H1 (cell line): ENCODE data around the gene TNS4. TPM values are rescaled to one million over a fixed set of nuclear protein-coding genes. Genes with fewer than 3 reads are reported as not detected.

ENCODE experiments used
- CTCF ChIA-PET: fragments of 300-600 bp; sonication (Branson Sonifier 250); formaldehyde crosslinking; loops from one replicate; lab custom pipeline; 2021; ENCODE audit not compliant: partially characterized antibody; lab: Charles Lee
- POLR2A ChIA-PET: fragments of 300-600 bp; sonication (Branson Sonifier 250); formaldehyde crosslinking; loops from one replicate; lab custom pipeline; 2021; ENCODE audit warnings: inconsistent platforms; ENCODE audit not compliant: partially characterized antibody; lab: Charles Lee
- DNase-seq, 2 experiments: peaks; one replicate each; pipeline versions ENCODE4 v3.0.0 to v3.0.0-alpha.2; 2010 to 2022; ENCODE audit warnings: low spot score in 2 of 2, low read depth in 1 of 2, mixed read lengths in 1 of 2
- FAIRE-seq: peaks from 2 replicates; lab custom pipeline; 2011; peaks lifted over from hg19 to GRCh38; lab: Jason Lieb, UNC
- H2AFZ ChIP-seq: 2 replicates; pipeline ENCODE4 v1.8.1; 2012; ENCODE audit warnings: low read length, inconsistent platforms
- H2AK5ac ChIP-seq: 2 replicates; pipeline ENCODE4 v1.6.1; 2013; ENCODE audit warnings: low read depth, low read length
- H2BK120ac ChIP-seq: replicated peaks from 2 replicates; pipeline ENCODE3; 2013; ENCODE audit warnings: low read depth, low read length, inconsistent platforms
- H2BK12ac ChIP-seq: 2 replicates; pipeline ENCODE4 v1.6.1; 2013; ENCODE audit warnings: low read depth, low read length
- H2BK15ac ChIP-seq: 2 replicates; pipeline ENCODE4 v1.6.1; 2013; ENCODE audit warnings: low read length
- H2BK20ac ChIP-seq: 2 replicates; pipeline ENCODE4 v1.6.1; 2013; ENCODE audit warnings: low read length
- H2BK5ac ChIP-seq: 2 replicates; pipeline ENCODE4 v1.6.1; 2013; ENCODE audit warnings: low read depth, low read length
- H3K14ac ChIP-seq: 2 replicates; pipeline ENCODE4 v1.6.1; 2013; ENCODE audit warnings: inconsistent platforms; ENCODE audit not compliant: insufficient read length
- H3K18ac ChIP-seq: 2 replicates; pipeline ENCODE4 v1.6.1; 2013; ENCODE audit warnings: low read length; ENCODE audit errors: extremely low read depth
- H3K23ac ChIP-seq: 2 replicates; pipeline ENCODE4 v1.6.1; 2013; ENCODE audit warnings: inconsistent platforms; ENCODE audit not compliant: insufficient read length
- H3K23me2 ChIP-seq: 2 replicates; pipeline ENCODE4 v1.6.1; 2013; ENCODE audit warnings: low read depth, low read length
- H3K27ac ChIP-seq: 2 replicates; pipeline ENCODE4 v1.6.1; 2011; ENCODE audit warnings: low read depth, low read length, inconsistent platforms
- H3K27me3 ChIP-seq, 4 experiments: replicated peaks in 1 of 4; 1 replicate in 1 of 4; 2 replicates in 3 of 4; pipeline versions ENCODE4 v1.6.1 to v1.8.1; 2011 to 2013; ENCODE audit warnings: low read length in 3 of 4, mild to moderate bottlenecking in 3 of 4, inconsistent platforms in 2 of 4, mixed read lengths in 2 of 4, moderate library complexity in 1 of 4; ENCODE audit not compliant: control insufficient read depth in 3 of 4, insufficient read depth in 3 of 4; ENCODE audit errors: extremely low read depth in 1 of 4
- H3K36me3 ChIP-seq, 4 experiments: 2 replicates each; pipeline versions ENCODE4 v1.6.1 to v1.8.1; 2011 to 2013; ENCODE audit warnings: mild to moderate bottlenecking in 4 of 4, low read length in 3 of 4, moderate library complexity in 2 of 4, control low read depth in 1 of 4, inconsistent platforms in 1 of 4; ENCODE audit not compliant: insufficient read depth in 4 of 4, control insufficient read depth in 2 of 4
- H3K4ac ChIP-seq: replicated peaks from 2 replicates; pipeline ENCODE3; 2013; ENCODE audit warnings: low read length, low read depth, mixed read lengths, inconsistent platforms; ENCODE audit not compliant: insufficient read length
- H3K4me1 ChIP-seq, 4 experiments: replicated peaks in 1 of 4; 1 replicate in 1 of 4; 2 replicates in 3 of 4; pipeline versions ENCODE4 v1.6.1 to v1.8.1; 2011 to 2013; ENCODE audit warnings: low read length in 3 of 4, inconsistent platforms in 2 of 4, mixed read lengths in 1 of 4; ENCODE audit not compliant: insufficient read depth in 4 of 4, control insufficient read depth in 3 of 4
- H3K4me2 ChIP-seq, 2 experiments: 2 replicates each; pipeline versions ENCODE4 v1.6.1 to v1.8.1; 2011 to 2013; ENCODE audit warnings: low read depth in 2 of 2, low read length in 2 of 2, control low read depth in 1 of 2, inconsistent platforms in 1 of 2, mild to moderate bottlenecking in 1 of 2; ENCODE audit not compliant: insufficient read depth in 1 of 2
- H3K4me3 ChIP-seq, 4 experiments: fragments of 200-600, 300-600 bp in 1 of 4; sonication (generic), shearing (Covaris generic), sonication (Bioruptor Twin) in 1 of 4; 2 replicates each; pipeline versions ENCODE4 v1.5.1 to v1.8.1; 2011 to 2016; ENCODE audit warnings: low read length in 4 of 4, low read depth in 3 of 4, control low read depth in 2 of 4, inconsistent platforms in 2 of 4, mild to moderate bottlenecking in 2 of 4, mixed read lengths in 1 of 4, moderate library complexity in 1 of 4; ENCODE audit not compliant: insufficient read depth in 2 of 4; ENCODE audit errors: extremely low read depth in 1 of 4
- H3K56ac ChIP-seq: replicated peaks from 2 replicates; pipeline ENCODE3; 2013; ENCODE audit warnings: low read depth, mild to moderate bottlenecking, mixed read lengths, low read length, inconsistent platforms; ENCODE audit not compliant: insufficient read length
- H3K79me1 ChIP-seq: 2 replicates; pipeline ENCODE4 v1.6.1; 2013; ENCODE audit warnings: low read depth, low read length, control low read depth
- H3K79me2 ChIP-seq, 2 experiments: 2 replicates each; pipeline versions ENCODE4 v1.6.1 to v1.8.1; 2012 to 2013; ENCODE audit warnings: low read length in 2 of 2, mild to moderate bottlenecking in 2 of 2, inconsistent platforms in 1 of 2; ENCODE audit not compliant: insufficient read depth in 2 of 2, control insufficient read depth in 1 of 2
- H3K9ac ChIP-seq, 4 experiments: replicated peaks in 1 of 4; 1 replicate in 1 of 4; 2 replicates in 3 of 4; pipeline versions ENCODE4 v1.6.1 to v1.8.1; 2011 to 2013; ENCODE audit warnings: low read depth in 3 of 4, low read length in 3 of 4, control low read depth in 2 of 4, mild to moderate bottlenecking in 2 of 4, moderate library complexity in 2 of 4, inconsistent platforms in 1 of 4; ENCODE audit errors: extremely low read depth in 1 of 4
- H3K9me3 ChIP-seq, 2 experiments: 2 replicates each; pipeline versions ENCODE4 v1.6.1 to v1.8.1; 2012 to 2013; ENCODE audit warnings: mild to moderate bottlenecking in 2 of 2, moderate library complexity in 2 of 2, control low read depth in 1 of 2, inconsistent platforms in 1 of 2, low read depth in 1 of 2, low read length in 1 of 2, mixed read lengths in 1 of 2; ENCODE audit not compliant: insufficient read depth in 2 of 2
- H4K20me1 ChIP-seq, 2 experiments: replicated peaks in 1 of 2; 2 replicates each; pipeline versions ENCODE3 to v1.8.1; 2011 to 2013; ENCODE audit warnings: inconsistent platforms in 2 of 2, low read length in 2 of 2, mild to moderate bottlenecking in 1 of 2; ENCODE audit not compliant: insufficient read depth in 2 of 2, control insufficient read depth in 1 of 2
- H4K5ac ChIP-seq: 2 replicates; pipeline ENCODE4 v1.6.1; 2013; ENCODE audit warnings: low read length, low read depth, mixed read lengths, inconsistent platforms; ENCODE audit not compliant: insufficient read length
- H4K8ac ChIP-seq: 2 replicates; pipeline ENCODE4 v1.8.0; 2013; ENCODE audit warnings: mild to moderate bottlenecking, moderate library complexity, low read length, inconsistent platforms; ENCODE audit not compliant: insufficient read depth; ENCODE audit errors: extremely low read depth
- H4K91ac ChIP-seq: replicated peaks from 2 replicates; pipeline ENCODE3; 2013; ENCODE audit warnings: low read length, mixed read lengths, inconsistent platforms; ENCODE audit not compliant: insufficient read length
- KDM5A ChIP-seq: fragments of 200-600 bp; IDR thresholded peaks from 2 replicates; pipeline ENCODE4 v1.7.1; 2012; ENCODE audit warnings: mild to moderate bottlenecking, low read length, inconsistent platforms, mixed read lengths
- PHF8 ChIP-seq: fragments of 200-600 bp; sonication (generic); conservative IDR thresholded peaks from 2 replicates; pipeline ENCODE4 v1.7.1; 2012; ENCODE audit warnings: low read depth, mild to moderate bottlenecking, inconsistent platforms, low read length, moderate library complexity
- POLR2A ChIP-seq, 2 experiments: IDR thresholded peaks; 1 replicate in 1 of 2; 2 replicates in 1 of 2; pipeline ENCODE4 v1.6.1; 2011; ENCODE audit warnings: low read depth in 2 of 2, low read length in 2 of 2, mild to moderate bottlenecking in 2 of 2; ENCODE audit errors: control extremely low read depth in 1 of 2
- RBBP5 ChIP-seq: IDR thresholded peaks from 2 replicates; pipeline ENCODE4 v1.7.1; 2012; ENCODE audit warnings: low read depth, mild to moderate bottlenecking, inconsistent platforms, low read length, moderate library complexity, borderline replicate concordance
- TAF7 ChIP-seq: optimal IDR thresholded peaks from 2 replicates; pipeline ENCODE3; 2011; ENCODE audit warnings: low read depth, mild to moderate bottlenecking, inconsistent platforms, low read length, moderate library complexity, borderline replicate concordance
- WGBS, 2 experiments: shearing (Covaris generic) in 1 of 2; methylation state at CpG; one replicate each; pipeline versions ENCODE4 v1.1.6 to v1.1.7; 2013 to 2015; ENCODE audit warnings: low lambda C conversion rate in 2 of 2, mixed read lengths in 2 of 2, inconsistent platforms in 1 of 2, low coverage in 1 of 2, missing lambda C conversion rate in 1 of 2; ENCODE audit not compliant: insufficient replicate concordance in 2 of 2, insufficient coverage in 1 of 2, insufficient read length in 1 of 2; ENCODE audit errors: extremely low coverage in 1 of 2, missing lambda C conversion rate in 1 of 2; 5-methylcytosine and 5-hydroxymethylcytosine counted together
- polyA plus RNA-seq, 7 experiments: library from polyadenylated mRNA; depleted of rRNA in 3 of 7; stranded (reverse) in 5 of 7; unstranded in 2 of 7; fragments of >200 nt in 5 of 7; fragments of 200-250 nt in 2 of 7; gene quantifications; 1 replicate in 5 of 7; 2 replicates in 1 of 7; 4 replicates in 1 of 7; pipeline versions ENCODE4 v1.2.1 to v1.2.3, GENCODE V29; 2011 to 2013; ENCODE audit warnings: missing spikeins in 2 of 7, mixed read lengths in 2 of 7
- total RNA-seq: library from RNA; stranded (reverse); fragmentation: NEBNext Ultra II Directional; extraction: Animal tissue kit (Norgen Biotek cat#: 25700); gene quantifications from 2 replicates; pipeline ENCODE4 v1.2.1, GENCODE V29; 2021
- TF ChIP-seq, protein P1 (sequence below): IDR thresholded peaks from 2 replicates; pipeline ENCODE4 v1.6.1; 2012; ENCODE audit warnings: low read length, inconsistent platforms
- TF ChIP-seq, protein P2 (sequence below): IDR thresholded peaks from 2 replicates; pipeline ENCODE4 v1.6.1; 2011; ENCODE audit warnings: low read length, improper control_type of control experiment
- TF ChIP-seq, protein P3 (sequence below): IDR thresholded peaks from 2 replicates; pipeline ENCODE4 v1.6.1; 2012; ENCODE audit warnings: inconsistent platforms
- TF ChIP-seq, protein P4 (sequence below): IDR thresholded peaks from 2 replicates; pipeline ENCODE4 v1.6.1; 2011; ENCODE audit warnings: low read depth, mild to moderate bottlenecking, low read length; ENCODE audit not compliant: insufficient read depth

Gene TNS4
- total and polyA plus RNA-seq, 2 of the 8 experiments (the other 6 are each of a cell fraction or from before 2014, with no cell fraction given): 0.20 to 0.21 TPM

- FAIRE-seq (no peak), DNase-seq (no peak)
- no peak overlapping the region for H3K4me3 ChIP-seq
- no peaks in the 10 kb centered on the region for H3K36me3 ChIP-seq
- no peak overlapping the region for H3K4me2 ChIP-seq
- H3K79me1 ChIP-seq: no peaks in the 10 kb centered on the region
- no peak overlapping the region for H3K9ac ChIP-seq
- no peaks in the 10 kb centered on the region for H4K20me1 ChIP-seq
- no peak overlapping the region for H3K27ac ChIP-seq
- no peak overlapping the region for H4K5ac ChIP-seq
- POLR2A ChIA-PET: interaction anchor here (0.7 to 1.0 kb wide), 2 partner anchors 12 to 146 kb away, joined by 3 read pairs; no protein-coding TSS in a partner anchor
- no peak overlapping the region for H2BK20ac ChIP-seq
- no peak overlapping the region for H2AFZ ChIP-seq
- no peak overlapping the region for H3K14ac ChIP-seq
- H3K4ac ChIP-seq: no peak overlapping the region
- no peak overlapping the region for H2BK15ac ChIP-seq
- H2BK5ac ChIP-seq: 0 out of 2 replicates have a peak overlapping the region, but pooled peaks have one; percentile 25
- TF ChIP-seq POLR2A (IDR thresholded peaks at IDR 0.05; ENCODE audit: control extremely low read depth in 1 of 2, low read depth in 2 of 2, low read length in 2 of 2) (no peak), TAF7 (no peak), PHF8 (no peak), KDM5A (no peak), RBBP5 (no peak)
- TF ChIP-seq, protein P1, sequence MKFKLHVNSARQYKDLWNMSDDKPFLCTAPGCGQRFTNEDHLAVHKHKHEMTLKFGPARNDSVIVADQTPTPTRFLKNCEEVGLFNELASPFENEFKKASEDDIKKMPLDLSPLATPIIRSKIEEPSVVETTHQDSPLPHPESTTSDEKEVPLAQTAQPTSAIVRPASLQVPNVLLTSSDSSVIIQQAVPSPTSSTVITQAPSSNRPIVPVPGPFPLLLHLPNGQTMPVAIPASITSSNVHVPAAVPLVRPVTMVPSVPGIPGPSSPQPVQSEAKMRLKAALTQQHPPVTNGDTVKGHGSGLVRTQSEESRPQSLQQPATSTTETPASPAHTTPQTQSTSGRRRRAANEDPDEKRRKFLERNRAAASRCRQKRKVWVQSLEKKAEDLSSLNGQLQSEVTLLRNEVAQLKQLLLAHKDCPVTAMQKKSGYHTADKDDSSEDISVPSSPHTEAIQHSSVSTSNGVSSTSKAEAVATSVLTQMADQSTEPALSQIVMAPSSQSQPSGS: no peak
- TF ChIP-seq, protein P2, sequence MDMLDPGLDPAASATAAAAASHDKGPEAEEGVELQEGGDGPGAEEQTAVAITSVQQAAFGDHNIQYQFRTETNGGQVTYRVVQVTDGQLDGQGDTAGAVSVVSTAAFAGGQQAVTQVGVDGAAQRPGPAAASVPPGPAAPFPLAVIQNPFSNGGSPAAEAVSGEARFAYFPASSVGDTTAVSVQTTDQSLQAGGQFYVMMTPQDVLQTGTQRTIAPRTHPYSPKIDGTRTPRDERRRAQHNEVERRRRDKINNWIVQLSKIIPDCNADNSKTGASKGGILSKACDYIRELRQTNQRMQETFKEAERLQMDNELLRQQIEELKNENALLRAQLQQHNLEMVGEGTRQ: no peak
- TF ChIP-seq, protein P3, sequence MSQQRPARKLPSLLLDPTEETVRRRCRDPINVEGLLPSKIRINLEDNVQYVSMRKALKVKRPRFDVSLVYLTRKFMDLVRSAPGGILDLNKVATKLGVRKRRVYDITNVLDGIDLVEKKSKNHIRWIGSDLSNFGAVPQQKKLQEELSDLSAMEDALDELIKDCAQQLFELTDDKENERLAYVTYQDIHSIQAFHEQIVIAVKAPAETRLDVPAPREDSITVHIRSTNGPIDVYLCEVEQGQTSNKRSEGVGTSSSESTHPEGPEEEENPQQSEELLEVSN: no peak
- TF ChIP-seq, protein P4, sequence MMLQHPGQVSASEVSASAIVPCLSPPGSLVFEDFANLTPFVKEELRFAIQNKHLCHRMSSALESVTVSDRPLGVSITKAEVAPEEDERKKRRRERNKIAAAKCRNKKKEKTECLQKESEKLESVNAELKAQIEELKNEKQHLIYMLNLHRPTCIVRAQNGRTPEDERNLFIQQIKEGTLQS: no peak
- no peaks in the 10 kb centered on the region for H3K27me3 ChIP-seq
- 94% methylated on average over 3 of the region's 3 CpGs; no CpG with 5 or more reads in 1 of the 2 experiments for WGBS, 2 experiments
- peaks cover 0 to 8% (median 2%) of the 10 kb centered on the region in 4 experiments; a peak in 2 of 7 replicates for H3K4me1 ChIP-seq
- H3K23ac ChIP-seq: no peak overlapping the region
- no peak overlapping the region for H2BK12ac ChIP-seq
- CTCF ChIA-PET: interaction anchor here (0.9 to 19.4 kb wide), 15 partner anchors 8 to 1029 kb away, joined by 3 to 435 read pairs (median 6); partner anchors contain the start of gene IGFBP4
- H3K79me2 ChIP-seq: no peaks in the 10 kb centered on the region
- H3K18ac ChIP-seq: no peak overlapping the region
- H2AK5ac ChIP-seq: no peak overlapping the region
- H4K91ac ChIP-seq: no peak overlapping the region
- no peak overlapping the region for H4K8ac ChIP-seq
- no peaks in the 10 kb centered on the region for H3K9me3 ChIP-seq
- no peak overlapping the region for H3K56ac ChIP-seq
- H3K23me2 ChIP-seq: peaks cover 3% of the 10 kb centered on the region; the same call in 1 of the 2 replicates
- no peak overlapping the region for H2BK120ac ChIP-seq
Observed at GRCh38 chr17:40535924-40536294, 34.5 kb upstream of the TNS4 start.
